ENCODE data around the gene DUOXA2. TPM values are rescaled to one million over a fixed set of nuclear protein-coding genes. Genes with fewer than 3 reads are reported as not detected.
"Not testable (repeated sequence)": the region's sequence is repeated elsewhere in the genome, so short reads cannot be mapped to it uniquely, and the experiment has no call there.

Gene DUOXA2
- total RNA-seq, 1 experiment from 2014 or later: not detected

DNA sequence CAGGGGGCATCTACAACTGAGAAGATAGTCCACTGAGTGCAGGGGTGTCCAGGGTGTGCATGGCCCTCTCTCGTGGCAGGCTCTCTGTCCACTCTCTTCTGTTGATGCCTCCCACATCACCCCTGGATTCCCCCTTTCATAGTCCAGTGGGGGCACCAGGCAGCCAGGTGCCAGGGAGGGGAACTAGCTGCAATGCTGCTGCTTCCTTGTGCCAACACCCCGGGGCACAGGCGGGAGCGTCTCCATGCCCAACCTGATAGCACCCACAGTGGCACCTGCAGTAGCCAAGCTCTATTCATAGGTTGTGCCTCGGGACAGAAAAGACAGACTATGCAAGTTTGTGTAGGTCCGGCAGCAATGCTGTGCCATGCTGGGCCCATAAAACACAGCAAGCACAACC, 11.9 kb upstream of the DUOXA2 start:
- no peak for TF ChIP-seq SIN3A (IDR thresholded peaks at IDR 0.05; ENCODE audit: borderline replicate concordance, insufficient read depth, low read depth, low read length)
- TF ChIP-seq TCF7L2 (IDR thresholded peaks at IDR 0.05; ENCODE audit: low read depth, low read length): no peak
- TF ChIP-seq, protein P1, sequence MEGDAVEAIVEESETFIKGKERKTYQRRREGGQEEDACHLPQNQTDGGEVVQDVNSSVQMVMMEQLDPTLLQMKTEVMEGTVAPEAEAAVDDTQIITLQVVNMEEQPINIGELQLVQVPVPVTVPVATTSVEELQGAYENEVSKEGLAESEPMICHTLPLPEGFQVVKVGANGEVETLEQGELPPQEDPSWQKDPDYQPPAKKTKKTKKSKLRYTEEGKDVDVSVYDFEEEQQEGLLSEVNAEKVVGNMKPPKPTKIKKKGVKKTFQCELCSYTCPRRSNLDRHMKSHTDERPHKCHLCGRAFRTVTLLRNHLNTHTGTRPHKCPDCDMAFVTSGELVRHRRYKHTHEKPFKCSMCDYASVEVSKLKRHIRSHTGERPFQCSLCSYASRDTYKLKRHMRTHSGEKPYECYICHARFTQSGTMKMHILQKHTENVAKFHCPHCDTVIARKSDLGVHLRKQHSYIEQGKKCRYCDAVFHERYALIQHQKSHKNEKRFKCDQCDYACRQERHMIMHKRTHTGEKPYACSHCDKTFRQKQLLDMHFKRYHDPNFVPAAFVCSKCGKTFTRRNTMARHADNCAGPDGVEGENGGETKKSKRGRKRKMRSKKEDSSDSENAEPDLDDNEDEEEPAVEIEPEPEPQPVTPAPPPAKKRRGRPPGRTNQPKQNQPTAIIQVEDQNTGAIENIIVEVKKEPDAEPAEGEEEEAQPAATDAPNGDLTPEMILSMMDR (IDR thresholded peaks at IDR 0.05): no peak
- TF ChIP-seq REST (IDR thresholded peaks at IDR 0.05; ENCODE audit: insufficient read depth in 1 of 2, low read depth in 2 of 2, low read length in 1 of 2): no peak
- no peak for TF ChIP-seq POLR2AphosphoS5 (IDR thresholded peaks at IDR 0.05; ENCODE audit: low read depth, low read length)
- Histone ChIP-seq H3K4me3 (ENCODE audit: low read depth in 2 of 2, low read length in 2 of 2) (no peak overlapping the region), H3K9me3 (ENCODE audit: control insufficient read depth, insufficient read depth, low read depth, low read length) (no peaks in the 10 kb centered on the region), H3K4me1 (ENCODE audit: control insufficient read depth, insufficient read depth, low read length) (no peaks in the 10 kb centered on the region), H3K27ac (ENCODE audit: low read length) (no peak overlapping the region), H3K36me3 (ENCODE audit: control insufficient read depth, insufficient read depth, low read length) (no peaks in the 10 kb centered on the region), H3K27me3 (ENCODE audit: control insufficient read depth, insufficient read depth, low read length) (peaks cover 3% of the 10 kb centered on the region; the same call in 1 of the 2 replicates)
- ATAC-seq: no peak
- POLR2A ChIA-PET: no interaction called here
- BruUV-seq (replicated peaks): no TSS peak
- CTCF ChIA-PET: no interaction called here
- intact Hi-C loops (cut with micrococcal nuclease; ENCODE audit: unreplicated experiment) (no loop called here), in situ Hi-C loops (cut with HindIII; ENCODE audit: low pct_unique_long_range_greater_than_20kb, low sequenced_read_pairs) (no loop called here)
- no peak for DNase-seq (ENCODE audit: low read depth, low spot score)

- CTCF ChIA-PET; H3K4me1 ChIP-seq (ENCODE audit: control insufficient read depth, insufficient read depth, low read length); ATAC-seq; in situ Hi-C loops (cut with HindIII; ENCODE audit: low pct_unique_long_range_greater_than_20kb, low sequenced_read_pairs); H3K4me3 ChIP-seq (ENCODE audit: low read depth in 2 of 2, low read length in 2 of 2); POLR2A ChIA-PET; intact Hi-C loops (cut with micrococcal nuclease; ENCODE audit: unreplicated experiment); H3K27me3 ChIP-seq (ENCODE audit: control insufficient read depth, insufficient read depth, low read length); BruUV-seq (replicated peaks); DNase-seq (ENCODE audit: low read depth, low spot score); H3K36me3 ChIP-seq (ENCODE audit: control insufficient read depth, insufficient read depth, low read length); H3K9me3 ChIP-seq (ENCODE audit: control insufficient read depth, insufficient read depth, low read depth, low read length); H3K27ac ChIP-seq (ENCODE audit: low read length): not testable (repeated sequence)
Observed at GRCh38 chr15:45104170-45104569, 10.0 kb upstream of the DUOXA2 start.

DNA sequence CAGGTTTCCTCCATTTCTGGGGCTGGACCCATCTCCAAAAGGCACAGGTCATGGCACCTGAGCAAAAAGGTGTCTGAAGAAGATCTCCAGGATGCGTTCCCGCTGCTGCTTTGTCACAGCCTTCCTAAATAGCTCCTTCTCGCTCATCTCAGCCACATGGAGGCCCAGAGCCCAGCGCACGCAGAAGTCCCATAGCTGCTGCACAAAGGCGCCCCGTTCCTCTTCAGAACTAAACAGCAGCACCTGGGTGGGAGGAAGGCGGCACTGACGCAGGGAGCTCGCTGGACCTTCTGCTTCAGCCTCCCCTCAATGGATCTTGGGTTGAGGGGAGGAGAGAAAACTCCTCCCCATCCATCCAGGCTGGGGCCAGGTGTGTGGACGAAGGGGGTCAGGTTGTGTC, 8.5 kb upstream of the DUOXA2 start:
- intact Hi-C loops (cut with micrococcal nuclease; ENCODE audit: unreplicated experiment) (no loop called here), in situ Hi-C loops (cut with HindIII; ENCODE audit: low pct_unique_long_range_greater_than_20kb, low sequenced_read_pairs) (no loop called here)
- CTCF ChIA-PET: interaction anchor here (1.2 kb wide), 1 partner anchor 13 kb away, joined by 5 read pairs; no protein-coding TSS in a partner anchor
- Histone ChIP-seq H3K27me3 (ENCODE audit: control insufficient read depth, insufficient read depth, low read length) (peaks cover 3% of the 10 kb centered on the region; the same call in 1 of the 2 replicates), H3K4me1 (ENCODE audit: control insufficient read depth, insufficient read depth, low read length) (no peaks in the 10 kb centered on the region), H3K9me3 (ENCODE audit: control insufficient read depth, insufficient read depth, low read depth, low read length) (no peaks in the 10 kb centered on the region), H3K27ac (ENCODE audit: low read length) (no peak overlapping the region), H3K4me3 (ENCODE audit: low read depth in 2 of 2, low read length in 2 of 2) (no peak overlapping the region), H3K36me3 (ENCODE audit: control insufficient read depth, insufficient read depth, low read length) (no peaks in the 10 kb centered on the region)
- no TSS peak for BruUV-seq (replicated peaks)
- DNase-seq (ENCODE audit: low read depth, low spot score) (no peak), ATAC-seq (no peak)
- no peak for TF ChIP-seq REST (IDR thresholded peaks at IDR 0.05; ENCODE audit: insufficient read depth in 1 of 2, low read depth in 2 of 2, low read length in 1 of 2)
- TF ChIP-seq POLR2AphosphoS5 (IDR thresholded peaks at IDR 0.05; ENCODE audit: low read depth, low read length): no peak
- TF ChIP-seq, protein P1 (IDR thresholded peaks at IDR 0.05): no peak
- POLR2A ChIA-PET: no interaction called here

Data from Panc1 (cell line).